ENCODE data around the gene MEGF8.

MEGF8 gene

DNA sequence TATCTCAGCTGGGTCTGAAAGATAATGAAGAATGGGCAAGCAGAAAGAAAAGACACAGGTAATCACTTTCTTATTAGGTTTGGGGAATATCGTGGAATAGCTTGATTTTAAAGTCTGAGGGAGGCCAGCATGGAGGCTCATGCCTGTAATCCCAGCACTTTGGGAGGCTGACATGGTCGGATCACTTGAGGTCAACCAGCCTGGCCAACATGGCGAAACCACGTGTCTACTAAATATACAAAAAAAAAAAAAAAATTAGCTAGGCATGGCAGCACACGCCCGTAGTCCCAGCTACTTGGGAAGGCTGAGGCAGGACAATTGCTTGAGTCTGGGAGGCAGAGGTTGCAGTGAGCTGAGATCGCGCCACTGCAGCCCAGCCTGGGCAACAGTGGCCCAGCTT is 21.6 kb upstream of the MEGF8 start:
- DNase-seq (ENCODE audit: low read depth in 2 of 2): no peak

DNA sequence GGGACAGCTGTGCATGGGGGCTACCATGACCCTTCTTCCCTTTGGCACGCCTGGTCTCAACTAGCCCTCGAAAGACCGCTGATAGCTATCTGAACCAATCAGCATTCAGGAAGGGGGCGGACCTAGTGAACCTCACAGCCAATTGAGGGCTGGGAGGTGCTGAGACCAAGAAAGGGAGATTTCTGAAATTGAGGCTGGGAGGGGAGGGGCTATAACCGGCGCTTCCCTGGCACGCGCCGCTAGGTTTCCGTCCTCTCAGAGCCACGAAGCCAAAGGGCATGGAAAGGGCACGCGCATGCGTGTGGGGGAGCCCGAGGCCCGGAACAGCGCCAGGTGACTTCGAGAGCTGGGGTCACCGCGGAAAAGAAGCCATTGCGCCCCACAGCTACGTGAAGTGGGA is 18.8 kb upstream of the MEGF8 start:
- no peak for DNase-seq (ENCODE audit: low read depth in 2 of 2)

DNA sequence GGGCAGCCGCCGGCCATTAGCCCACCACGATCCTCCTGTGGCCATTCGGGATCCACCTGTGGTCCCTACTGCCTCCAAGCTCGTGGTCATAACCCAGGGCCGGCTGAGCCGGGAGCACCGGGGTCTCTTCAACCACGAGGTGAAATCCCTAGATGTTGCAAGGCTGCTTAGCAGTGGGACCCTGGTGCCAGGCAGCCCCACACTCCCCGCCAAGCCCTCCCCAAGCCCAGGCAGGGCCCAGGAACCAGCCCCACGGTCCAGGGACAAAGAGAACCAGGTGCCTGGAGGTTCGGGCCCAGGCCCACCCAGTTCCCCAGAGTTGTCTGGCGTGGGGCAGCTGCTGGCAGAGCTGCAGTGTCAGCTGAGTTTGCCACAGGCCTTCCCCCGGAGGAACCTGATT is 15.7 kb upstream of the MEGF8 start:
- DNase-seq (ENCODE audit: low read depth in 2 of 2): no peak

DNA sequence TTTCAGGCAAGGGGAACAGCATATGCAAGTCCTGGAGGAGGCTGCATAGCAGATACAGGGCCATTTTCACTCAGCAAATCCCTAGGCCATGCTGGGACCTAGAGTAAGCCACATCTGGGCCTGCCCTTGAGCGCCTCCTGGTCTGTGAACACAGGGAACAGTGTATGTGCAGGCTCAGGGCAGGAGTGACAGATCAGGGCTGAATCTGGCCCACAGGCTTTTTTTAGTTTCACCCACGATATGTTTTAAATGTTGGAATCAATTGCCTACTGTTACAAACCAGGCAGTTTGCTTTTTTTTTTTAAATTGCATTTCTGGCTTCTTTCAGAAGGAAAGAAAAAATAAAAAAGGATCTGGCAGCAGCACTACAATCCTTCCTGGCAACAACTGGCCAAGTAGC is 13.8 kb upstream of the MEGF8 start:
- no peak for DNase-seq (ENCODE audit: low read depth in 2 of 2)

DNA sequence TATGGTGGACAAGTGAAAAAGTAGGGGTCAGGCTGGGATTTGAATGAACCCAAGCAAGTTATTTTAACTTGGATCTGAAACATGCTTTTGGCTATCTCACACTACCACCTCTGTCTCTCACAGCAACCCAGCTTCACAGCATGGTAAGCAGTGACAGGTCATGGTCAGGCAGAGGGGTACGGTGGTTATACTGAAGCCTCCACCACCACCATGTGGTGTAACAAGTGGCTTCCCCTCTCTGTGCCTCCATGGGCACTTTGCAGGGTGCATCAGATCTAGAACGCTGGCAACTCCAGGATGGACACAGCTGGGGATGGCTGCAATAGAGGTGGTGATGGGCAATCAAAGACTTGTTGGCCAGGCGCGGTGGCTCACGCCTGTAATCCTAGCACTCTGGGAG is 13.1 kb upstream of the MEGF8 start:
- DNase-seq (ENCODE audit: low read depth in 2 of 2): no peak

DNA sequence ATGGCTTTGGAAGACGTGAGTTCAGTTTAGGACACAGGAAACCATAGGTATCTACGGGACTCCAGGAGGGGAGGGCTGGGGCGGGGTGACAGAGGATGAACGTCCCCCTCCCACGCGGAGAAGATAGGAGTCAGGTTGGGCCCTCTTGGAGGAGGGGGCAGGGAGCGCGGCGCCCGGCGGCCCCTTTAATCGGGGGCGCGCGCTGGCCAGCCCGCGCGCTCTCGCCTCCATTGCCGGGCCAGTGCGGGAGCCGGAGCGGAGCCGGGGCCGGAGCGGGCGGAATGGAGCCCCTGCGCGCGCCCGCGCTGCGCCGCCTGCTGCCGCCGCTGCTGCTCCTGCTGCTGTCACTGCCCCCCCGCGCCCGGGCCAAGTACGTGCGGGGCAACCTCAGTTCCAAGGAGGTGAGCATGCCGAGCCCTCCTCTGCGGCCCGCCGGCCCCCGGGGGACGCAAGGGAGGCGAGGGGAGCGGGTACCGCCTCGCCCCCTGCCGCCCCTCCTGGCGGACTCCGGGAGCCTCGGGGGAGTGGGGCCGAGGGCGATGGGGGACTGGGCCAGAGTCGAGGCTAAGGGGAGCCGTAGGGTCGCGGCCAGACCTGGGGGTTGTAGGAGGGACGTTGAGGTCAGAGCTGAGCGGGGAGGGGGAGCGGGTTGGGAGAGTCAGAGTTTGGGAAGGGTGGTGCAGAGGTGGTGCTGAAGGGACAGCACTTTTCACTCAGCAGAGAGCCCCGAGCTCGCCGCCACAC is 12.2 kb upstream of the MEGF8 start, which contains the start of gene TMEM145:
TSS of gene TMEM145 (plus strand) at position 214 of the 744 bp plus-strand sequence. CDS start at position 282, 68 bp downstream.
- no peak for DNase-seq (ENCODE audit: low read depth in 2 of 2)

DNA sequence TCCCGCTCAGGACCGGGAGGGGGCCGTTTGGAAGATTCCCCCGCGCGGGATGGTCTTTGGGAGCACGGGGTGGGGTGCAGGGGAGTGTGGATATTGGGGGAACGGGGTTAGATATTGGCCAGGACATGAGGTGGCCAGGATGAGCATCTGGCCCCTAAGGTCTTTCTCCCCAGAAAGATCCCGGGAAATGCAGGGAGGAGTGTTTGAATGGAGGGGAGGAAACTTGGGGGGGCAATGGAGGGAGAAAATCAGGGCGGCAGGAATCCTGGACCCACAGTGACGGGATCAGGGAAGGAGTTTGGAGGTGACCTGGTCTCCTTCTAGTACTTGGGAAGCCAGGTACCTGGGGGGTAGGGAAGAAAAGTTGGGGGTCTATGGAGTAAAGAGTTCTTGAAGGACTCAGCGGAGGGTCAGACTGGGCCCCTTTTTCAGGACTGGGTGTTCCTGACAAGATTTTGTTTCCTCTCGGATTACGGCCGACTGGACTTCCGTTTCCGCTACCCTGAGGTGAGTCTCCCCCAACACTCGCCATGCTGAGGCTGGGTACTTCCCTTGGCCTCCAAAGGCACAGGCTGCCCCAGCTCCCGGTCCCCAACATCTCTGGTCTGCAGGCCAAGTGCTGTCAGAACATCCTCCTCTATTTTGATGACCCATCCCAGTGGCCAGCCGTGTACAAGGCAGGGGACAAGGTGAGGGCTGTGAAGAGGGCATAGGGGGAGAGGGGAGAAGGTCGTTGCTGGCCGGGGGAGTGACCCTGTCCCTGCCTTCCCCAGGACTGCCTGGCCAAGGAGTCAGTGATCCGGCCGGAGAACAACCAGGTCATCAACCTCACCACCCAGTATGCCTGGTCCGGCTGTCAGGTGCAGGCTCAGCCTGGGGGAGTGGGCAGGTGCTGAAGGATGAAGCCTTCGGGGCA is 11.3 kb upstream of the MEGF8 start:
- DNase-seq (ENCODE audit: low read depth in 2 of 2): no peak

DNA sequence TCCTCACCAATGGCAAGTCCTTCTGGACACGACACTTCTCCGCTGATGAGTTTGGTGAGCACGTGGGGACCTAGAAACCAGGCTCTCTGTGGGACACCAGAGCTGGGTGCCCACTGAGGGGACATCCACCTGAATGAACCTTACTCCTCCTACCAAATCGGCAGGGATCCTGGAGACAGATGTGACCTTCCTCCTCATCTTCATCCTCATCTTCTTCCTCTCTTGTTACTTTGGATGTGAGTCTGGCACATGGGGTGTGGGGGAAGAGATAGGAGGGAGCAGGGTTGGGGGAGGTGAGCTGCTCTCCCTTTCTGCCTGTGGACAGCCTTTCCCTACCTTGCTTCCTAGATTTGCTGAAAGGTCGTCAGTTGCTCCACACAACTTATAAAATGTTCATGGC is 10.4 kb upstream of the MEGF8 start:
- DNase-seq (ENCODE audit: low read depth in 2 of 2): no peak

DNA sequence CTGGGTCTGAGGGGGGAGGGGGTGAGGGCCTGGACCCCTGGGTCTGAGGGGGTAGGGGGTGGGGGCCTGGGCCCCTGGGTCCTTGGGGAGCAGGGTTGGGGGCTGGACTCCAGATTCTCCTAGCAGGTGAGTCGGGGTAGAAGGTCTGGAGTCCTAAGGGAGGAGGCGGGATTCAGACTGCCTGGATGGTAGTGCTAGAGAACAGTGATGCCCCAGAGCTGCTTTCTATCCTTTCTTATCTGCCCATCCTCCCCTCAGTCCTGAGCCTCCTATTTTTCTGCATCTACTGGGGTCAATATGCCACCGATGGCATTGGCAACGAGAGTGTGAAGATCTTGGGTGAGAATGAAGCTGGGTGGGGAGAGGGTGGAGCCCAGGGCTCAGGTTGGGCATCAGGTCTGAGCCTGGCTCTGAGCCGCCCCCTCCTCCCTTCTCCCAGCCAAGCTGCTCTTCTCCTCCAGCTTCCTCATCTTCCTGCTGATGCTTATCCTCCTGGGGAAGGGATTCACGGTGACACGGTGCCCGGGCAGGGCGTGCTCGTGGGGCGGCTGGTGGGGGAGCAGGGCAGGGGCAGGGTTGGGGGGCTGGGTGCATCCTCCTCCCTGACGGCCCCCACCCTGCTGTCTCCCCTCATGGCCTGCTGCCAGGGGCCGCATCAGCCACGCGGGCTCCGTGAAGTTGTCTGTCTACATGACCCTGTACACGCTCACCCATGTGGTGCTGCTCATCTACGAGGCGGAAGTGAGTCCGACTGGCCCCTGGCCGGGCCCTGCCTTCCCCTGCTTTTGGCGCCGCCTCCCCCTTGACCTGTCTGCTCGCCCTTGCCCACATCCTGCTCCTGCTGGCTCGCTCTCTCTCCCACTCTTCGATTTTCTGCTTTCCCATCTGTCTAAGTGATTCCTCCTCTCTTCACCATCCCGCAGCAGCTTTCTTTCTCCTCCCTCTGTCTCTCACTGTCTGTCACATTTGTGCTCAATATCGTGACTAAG is 8.9 kb upstream of the MEGF8 start:
- no peak for DNase-seq (ENCODE audit: low read depth in 2 of 2)

DNA sequence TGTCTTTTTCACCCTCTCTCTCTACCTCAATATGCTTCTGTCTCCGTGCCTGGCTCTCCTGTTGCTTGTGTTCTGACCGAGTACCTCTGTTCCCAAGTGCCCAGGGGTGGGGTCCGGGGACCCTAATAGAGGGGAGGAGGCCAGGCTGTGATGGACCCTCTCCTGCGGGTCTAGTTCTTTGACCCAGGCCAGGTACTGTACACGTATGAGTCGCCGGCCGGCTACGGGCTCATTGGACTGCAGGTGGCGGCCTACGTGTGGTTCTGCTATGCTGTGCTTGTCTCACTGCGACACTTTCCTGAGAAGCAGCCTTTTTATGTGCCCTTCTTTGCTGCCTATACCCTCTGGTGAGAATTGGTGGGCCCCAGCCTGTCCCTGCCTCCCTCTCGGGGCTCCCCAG is 7.9 kb upstream of the MEGF8 start:
- no peak for DNase-seq (ENCODE audit: low read depth in 2 of 2)

DNA sequence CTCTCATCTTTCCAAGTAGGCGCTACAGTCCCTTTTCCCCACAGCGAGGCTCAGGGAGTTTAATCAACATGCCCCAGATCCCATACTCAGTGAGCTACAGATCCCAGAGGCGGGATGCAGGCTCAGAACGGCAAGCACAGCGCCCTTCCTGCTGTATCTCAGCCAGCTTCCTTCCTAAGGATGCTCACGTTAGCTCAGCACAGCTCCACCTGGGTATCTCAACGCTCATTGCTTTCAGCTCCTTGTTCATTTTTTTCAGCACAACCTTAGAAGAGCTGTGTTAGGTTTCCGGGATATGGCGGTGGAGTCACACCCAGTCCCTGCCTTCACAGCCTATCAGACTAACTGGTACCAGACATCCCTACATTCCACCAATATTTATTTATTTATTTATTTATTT is 3.1 kb upstream of the MEGF8 start:
- DNase-seq (ENCODE audit: low read depth in 2 of 2): no peak

DNA sequence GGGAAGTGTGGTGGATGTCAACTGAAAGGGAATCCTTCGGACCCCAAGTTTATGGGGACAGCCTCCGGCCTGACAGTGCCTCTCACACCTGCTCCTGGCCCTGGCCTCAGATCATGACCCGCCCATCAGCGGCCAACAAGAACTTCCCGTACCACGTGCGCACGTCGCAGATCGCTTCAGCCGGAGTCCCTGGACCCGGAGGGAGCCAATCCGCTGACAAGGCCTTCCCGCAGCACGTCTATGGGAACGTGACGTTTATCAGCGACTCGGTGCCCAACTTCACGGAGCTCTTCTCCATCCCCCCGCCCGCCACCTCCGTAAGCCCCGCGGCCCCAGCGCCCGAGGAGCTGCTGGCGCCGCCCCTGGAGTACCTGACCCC is 2.0 kb upstream of the MEGF8 start:
- no peak for DNase-seq (ENCODE audit: low read depth in 2 of 2)

DNA sequence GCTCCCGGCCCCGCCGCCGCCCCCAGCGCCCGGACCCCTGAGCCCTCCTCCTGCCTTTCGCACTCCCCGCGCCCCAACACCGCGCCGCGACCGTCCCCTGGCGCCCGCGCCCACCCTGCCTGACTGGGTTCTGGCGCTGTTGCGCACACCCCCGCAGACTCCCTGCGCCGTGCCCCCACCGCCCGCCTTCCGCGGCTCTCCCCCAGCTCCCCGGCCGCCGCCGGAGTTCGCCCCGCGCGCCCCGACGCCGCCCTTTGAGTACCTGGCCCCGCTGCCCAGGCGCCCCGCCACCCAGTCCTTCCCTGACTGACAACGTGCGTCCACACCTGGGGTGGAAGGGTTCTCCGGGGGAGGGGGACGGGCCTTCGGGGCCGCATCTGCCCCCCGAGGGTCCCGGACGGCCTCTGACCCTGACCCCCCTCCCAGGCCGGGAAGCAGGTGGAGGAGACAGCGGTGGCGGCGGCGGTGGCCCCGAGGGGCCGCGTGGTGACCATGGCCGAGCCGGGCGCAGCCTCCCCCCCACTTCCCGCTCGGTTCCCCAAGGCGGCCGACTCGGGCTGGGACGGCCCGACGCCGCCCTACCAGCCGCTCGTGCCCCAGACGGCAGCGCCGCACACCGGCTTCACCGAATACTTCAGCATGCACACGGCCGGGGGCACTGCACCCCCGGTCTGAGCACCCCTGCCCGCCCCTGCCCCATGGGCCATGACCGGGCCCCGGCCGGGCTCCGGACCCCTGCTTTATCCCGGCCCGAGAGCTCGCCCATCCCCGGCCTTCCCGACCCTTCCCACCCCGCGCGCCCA is 1.4 kb upstream of the MEGF8 start:
- no peak for DNase-seq (ENCODE audit: low read depth in 2 of 2)

DNA sequence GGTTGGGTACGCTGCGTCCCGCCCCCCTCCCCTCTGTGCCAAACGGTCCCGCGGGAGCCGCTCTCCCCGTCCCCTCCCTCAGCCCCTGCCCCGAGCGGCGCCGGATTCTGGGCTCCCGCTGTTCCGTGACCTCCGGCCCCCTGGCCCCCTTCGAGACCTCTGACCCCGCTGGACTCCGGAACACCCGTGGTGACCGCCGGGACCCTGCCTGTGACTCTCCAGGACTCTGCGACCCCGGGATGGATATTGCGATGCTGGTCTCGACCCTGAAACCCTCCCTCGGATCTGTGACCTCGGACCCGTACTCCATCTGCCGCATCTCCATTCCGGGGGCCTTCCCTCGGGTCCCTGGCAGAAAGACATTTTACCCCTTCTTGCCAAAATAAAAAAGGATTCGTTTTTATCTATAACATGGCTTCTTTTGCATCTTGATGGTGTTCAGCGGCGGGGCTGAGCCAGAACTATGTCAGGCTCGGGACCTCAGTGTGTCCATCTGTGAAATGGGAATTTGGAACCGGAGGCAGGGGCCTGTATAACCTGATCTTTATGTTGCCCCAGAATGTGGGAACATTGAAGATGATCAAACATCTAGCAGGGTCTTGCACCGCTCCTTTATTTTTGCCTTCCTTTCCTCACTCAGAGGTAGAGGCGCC is 654 bp upstream of the MEGF8 start:
- no peak for DNase-seq (ENCODE audit: low read depth in 2 of 2)

DNA sequence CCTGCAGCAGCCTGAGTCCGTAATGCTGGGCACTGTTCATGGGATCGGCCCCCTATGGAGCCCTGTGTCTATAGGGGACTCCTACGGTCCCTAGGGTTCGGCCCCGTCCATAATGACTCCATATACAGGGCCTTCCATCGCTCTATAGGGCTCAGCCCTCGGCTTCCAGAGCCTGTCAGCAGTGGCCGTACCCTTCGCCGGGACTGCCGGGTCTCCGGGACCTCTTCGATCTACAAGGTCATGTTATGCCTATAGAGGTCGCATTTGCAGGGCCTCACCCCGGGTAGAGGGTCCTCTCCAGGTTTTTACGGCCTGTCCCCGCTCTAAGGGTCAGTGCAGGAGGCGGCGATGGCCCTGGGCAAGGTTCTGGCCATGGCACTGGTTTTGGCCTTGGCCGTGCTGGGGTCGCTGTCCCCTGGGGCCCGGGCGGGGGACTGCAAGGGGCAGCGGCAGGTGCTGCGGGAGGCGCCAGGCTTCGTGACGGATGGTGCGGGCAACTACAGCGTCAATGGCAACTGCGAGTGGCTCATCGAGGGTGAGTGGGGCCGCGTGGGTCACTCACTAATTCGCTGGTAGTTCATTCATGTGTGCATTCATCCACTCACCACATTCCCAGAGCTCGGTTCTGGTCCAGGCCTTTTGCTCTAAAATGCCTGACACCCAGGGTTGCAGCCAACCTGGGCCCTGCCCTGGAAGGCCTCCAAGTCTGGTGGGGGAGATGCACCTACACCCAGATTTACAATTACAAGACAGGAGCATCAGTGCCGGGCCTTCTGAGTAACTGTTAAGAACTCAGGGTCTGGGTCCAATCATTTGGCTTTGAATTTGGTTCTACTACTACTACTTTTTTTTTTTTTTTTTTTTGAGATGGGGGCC is 699 bp downstream of the MEGF8 start:
- DNase-seq (ENCODE audit: low read depth in 2 of 2): no peak

DNA sequence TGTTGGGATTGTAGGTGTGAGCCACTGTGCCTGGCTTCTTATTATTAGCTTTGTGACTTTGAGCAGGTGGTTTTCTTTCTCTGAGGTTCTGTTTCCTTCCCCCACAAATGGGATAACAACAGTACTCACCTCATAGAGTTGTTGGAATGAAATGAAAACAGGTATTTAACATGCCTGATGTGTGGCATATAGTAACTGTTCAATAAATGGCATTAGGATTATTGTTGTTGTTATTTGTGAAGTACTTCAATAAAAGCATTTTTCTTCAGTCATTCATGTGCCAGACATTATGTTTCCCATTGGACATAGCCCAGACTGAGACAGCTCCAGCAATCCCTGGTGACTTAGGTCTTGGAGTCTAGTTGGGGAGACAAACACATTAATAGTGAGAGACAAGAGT is 1.5 kb downstream of the MEGF8 start:
- no peak for DNase-seq (ENCODE audit: low read depth in 2 of 2)

DNA sequence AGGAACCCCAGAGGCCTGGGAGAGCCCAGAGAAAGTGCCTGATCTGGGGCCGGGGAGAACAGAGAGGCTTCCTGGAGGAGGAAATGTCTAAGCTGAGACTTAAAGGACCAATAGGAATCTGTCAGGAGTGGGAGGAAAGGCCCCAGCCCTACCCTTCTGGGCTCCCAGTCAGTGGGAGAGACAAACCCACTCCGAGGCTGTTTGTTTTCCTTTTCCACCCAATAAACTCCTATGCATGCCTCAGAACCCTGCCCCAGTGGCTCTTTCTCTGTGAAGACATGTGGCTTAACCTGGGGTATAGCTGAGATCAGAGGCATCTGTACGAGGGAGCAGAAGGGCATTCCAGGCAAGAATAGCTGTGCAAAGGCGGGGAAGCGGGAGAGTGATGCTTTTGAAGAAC is 1.9 kb downstream of the MEGF8 start:
- no peak for DNase-seq (ENCODE audit: low read depth in 2 of 2)

DNA sequence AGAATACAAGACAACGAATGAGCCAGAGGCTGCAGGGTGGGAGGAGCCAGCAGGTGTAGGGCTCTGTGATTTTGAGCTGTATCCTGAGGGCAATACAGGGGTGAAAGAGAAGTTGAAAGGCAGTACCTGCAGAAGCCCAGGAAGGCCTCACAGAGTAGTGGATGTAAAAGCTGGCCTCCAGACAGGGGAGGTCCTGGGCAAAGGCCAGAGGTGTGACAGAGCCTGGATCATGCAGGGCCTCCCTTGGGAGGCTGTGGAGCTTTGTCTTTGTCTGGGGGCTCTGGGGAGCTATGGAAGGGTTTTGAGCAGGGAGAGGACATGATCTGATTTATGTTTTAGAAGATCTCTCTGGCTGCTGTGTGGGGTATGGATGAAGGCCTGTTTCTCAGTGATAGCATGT is 2.7 kb downstream of the MEGF8 start:
- no peak for DNase-seq (ENCODE audit: low read depth in 2 of 2)

DNA sequence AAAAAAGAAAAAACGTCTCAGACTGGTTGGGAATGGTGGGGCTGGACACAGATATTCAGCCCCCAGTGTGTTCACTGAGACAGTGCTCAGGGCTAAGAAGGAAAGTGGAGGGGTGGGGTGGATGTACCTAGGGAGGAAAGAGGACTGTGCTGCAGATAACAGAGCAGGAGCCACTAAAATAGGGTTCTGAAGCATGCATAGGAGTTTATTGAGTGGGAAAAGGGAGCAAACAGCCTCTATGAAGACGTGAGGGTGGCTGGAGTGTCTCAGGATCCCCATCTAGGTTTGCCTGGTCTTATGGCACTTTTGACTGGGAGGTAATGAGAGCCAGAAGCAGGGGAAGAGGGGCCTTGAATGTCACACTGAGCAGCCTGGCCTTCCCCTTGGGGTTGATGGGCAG is 3.4 kb downstream of the MEGF8 start:
- no peak for DNase-seq (ENCODE audit: low read depth in 2 of 2)
